H1 (cell line): ENCODE results near the gene CP. TPM values are rescaled to one million over a fixed set of nuclear protein-coding genes. Genes with fewer than 3 reads are reported as not detected.

Experiments
- ASH2L ChIP-seq: fragments of 200-600, 300-600 bp; sonication (generic); IDR thresholded peaks from one replicate; pipeline ENCODE4 v1.7.1; 2017; ENCODE audit warnings: low read length
- BACH1 ChIP-seq: IDR thresholded peaks from 2 replicates; pipeline ENCODE4 v1.6.1; 2012; ENCODE audit warnings: low read length, improper control_type of control experiment
- CREB1 ChIP-seq: IDR thresholded peaks from 2 replicates; pipeline ENCODE4 v1.6.1; 2012; ENCODE audit warnings: inconsistent platforms
- EGR1 ChIP-seq: IDR thresholded peaks from 2 replicates; pipeline ENCODE4 v1.6.1; 2011; ENCODE audit warnings: low read depth, low read length, borderline replicate concordance
- EZH2 ChIP-seq: fragments of 200-600 bp; sonication (generic); IDR thresholded peaks from 2 replicates; pipeline ENCODE4 v1.7.1; 2012; ENCODE audit warnings: low read depth, mild to moderate bottlenecking, moderate library complexity, low read length, inconsistent platforms; ENCODE audit not compliant: severe bottlenecking
- HDAC2 ChIP-seq, 2 experiments: fragments of 300-600 bp in 1 of 2; sonication (generic) in 1 of 2; IDR thresholded peaks; 2 replicates each; pipeline ENCODE4 v1.6.1; 2011 to 2012; ENCODE audit warnings: low read depth in 2 of 2, low read length in 2 of 2, mild to moderate bottlenecking in 2 of 2, moderate library complexity in 2 of 2, borderline replicate concordance in 1 of 2, inconsistent platforms in 1 of 2
- KDM4A ChIP-seq: IDR thresholded peaks from one replicate; pipeline ENCODE4 v1.7.1; 2012; ENCODE audit warnings: low read depth, mild to moderate bottlenecking, moderate library complexity, low read length, inconsistent platforms; ENCODE audit not compliant: severe bottlenecking
- NANOG ChIP-seq: IDR thresholded peaks from 2 replicates; pipeline ENCODE4 v1.6.1; 2011; ENCODE audit warnings: low read length, low read depth, mild to moderate bottlenecking, inconsistent platforms; ENCODE audit not compliant: insufficient read depth, poor library complexity, severe bottlenecking
- PHF8 ChIP-seq: fragments of 200-600 bp; sonication (generic); conservative IDR thresholded peaks from 2 replicates; pipeline ENCODE4 v1.7.1; 2012; ENCODE audit warnings: low read depth, mild to moderate bottlenecking, inconsistent platforms, low read length, moderate library complexity
- POLR2A ChIP-seq, 2 experiments: IDR thresholded peaks; 1 replicate in 1 of 2; 2 replicates in 1 of 2; pipeline ENCODE4 v1.6.1; 2011; ENCODE audit warnings: low read depth in 2 of 2, low read length in 2 of 2, mild to moderate bottlenecking in 2 of 2; ENCODE audit errors: control extremely low read depth in 1 of 2
- POLR2AphosphoS5 ChIP-seq: IDR thresholded peaks from 2 replicates; pipeline ENCODE4 v1.6.1; 2011; ENCODE audit warnings: low read depth, low read length
- RAD21 ChIP-seq, 2 experiments: IDR thresholded peaks in 1 of 2; conservative IDR thresholded peaks in 1 of 2; 2 replicates each; pipeline ENCODE4 v1.6.1; 2011; ENCODE audit warnings: low read depth in 2 of 2, low read length in 2 of 2, improper control_type of control experiment in 1 of 2, inconsistent platforms in 1 of 2, mild to moderate bottlenecking in 1 of 2, moderate library complexity in 1 of 2
- RBBP5 ChIP-seq: IDR thresholded peaks from 2 replicates; pipeline ENCODE4 v1.7.1; 2012; ENCODE audit warnings: low read depth, mild to moderate bottlenecking, inconsistent platforms, low read length, moderate library complexity, borderline replicate concordance
- SIN3A ChIP-seq, 2 experiments: IDR thresholded peaks in 1 of 2; conservative IDR thresholded peaks in 1 of 2; 2 replicates each; pipeline ENCODE4 v1.6.1; 2011 to 2012; ENCODE audit warnings: low read length in 2 of 2, improper control_type of control experiment in 1 of 2, low read depth in 1 of 2, mild to moderate bottlenecking in 1 of 2
- TAF1 ChIP-seq: IDR thresholded peaks from 2 replicates; pipeline ENCODE4 v1.6.1; 2011; ENCODE audit warnings: mild to moderate bottlenecking, low read depth, low read length
- TBP ChIP-seq: IDR thresholded peaks from 2 replicates; pipeline ENCODE4 v1.6.1; 2011; ENCODE audit warnings: low read depth, low read length, improper control_type of control experiment
- polyA plus RNA-seq, 7 experiments: library from polyadenylated mRNA; depleted of rRNA in 3 of 7; stranded (reverse) in 5 of 7; unstranded in 2 of 7; fragments of >200 nt in 5 of 7; fragments of 200-250 nt in 2 of 7; gene quantifications; 1 replicate in 5 of 7; 2 replicates in 1 of 7; 4 replicates in 1 of 7; pipeline versions ENCODE4 v1.2.1 to v1.2.3, GENCODE V29; 2011 to 2013; ENCODE audit warnings: missing spikeins in 2 of 7, mixed read lengths in 2 of 7
- total RNA-seq: library from RNA; stranded (reverse); fragmentation: NEBNext Ultra II Directional; extraction: Animal tissue kit (Norgen Biotek cat#: 25700); gene quantifications from 2 replicates; pipeline ENCODE4 v1.2.1, GENCODE V29; 2021
- TF ChIP-seq, protein P1 (sequence below): IDR thresholded peaks from 2 replicates; pipeline ENCODE4 v1.6.1; 2012; ENCODE audit warnings: inconsistent platforms
- TF ChIP-seq, protein P2 (sequence below): IDR thresholded peaks from 2 replicates; pipeline ENCODE4 v1.6.1; 2011; ENCODE audit warnings: low read length, improper control_type of control experiment
- TF ChIP-seq, protein P3 (sequence below): IDR thresholded peaks from 2 replicates; pipeline ENCODE4 v1.6.1; 2011; ENCODE audit warnings: low read depth, mild to moderate bottlenecking, low read length; ENCODE audit not compliant: insufficient read depth

The CP gene
- total and polyA plus RNA-seq, 2 of the 8 experiments (the other 6 are each of a cell fraction or from before 2014, with no cell fraction given) = 0.32 to 2.6 TPM

DNA sequence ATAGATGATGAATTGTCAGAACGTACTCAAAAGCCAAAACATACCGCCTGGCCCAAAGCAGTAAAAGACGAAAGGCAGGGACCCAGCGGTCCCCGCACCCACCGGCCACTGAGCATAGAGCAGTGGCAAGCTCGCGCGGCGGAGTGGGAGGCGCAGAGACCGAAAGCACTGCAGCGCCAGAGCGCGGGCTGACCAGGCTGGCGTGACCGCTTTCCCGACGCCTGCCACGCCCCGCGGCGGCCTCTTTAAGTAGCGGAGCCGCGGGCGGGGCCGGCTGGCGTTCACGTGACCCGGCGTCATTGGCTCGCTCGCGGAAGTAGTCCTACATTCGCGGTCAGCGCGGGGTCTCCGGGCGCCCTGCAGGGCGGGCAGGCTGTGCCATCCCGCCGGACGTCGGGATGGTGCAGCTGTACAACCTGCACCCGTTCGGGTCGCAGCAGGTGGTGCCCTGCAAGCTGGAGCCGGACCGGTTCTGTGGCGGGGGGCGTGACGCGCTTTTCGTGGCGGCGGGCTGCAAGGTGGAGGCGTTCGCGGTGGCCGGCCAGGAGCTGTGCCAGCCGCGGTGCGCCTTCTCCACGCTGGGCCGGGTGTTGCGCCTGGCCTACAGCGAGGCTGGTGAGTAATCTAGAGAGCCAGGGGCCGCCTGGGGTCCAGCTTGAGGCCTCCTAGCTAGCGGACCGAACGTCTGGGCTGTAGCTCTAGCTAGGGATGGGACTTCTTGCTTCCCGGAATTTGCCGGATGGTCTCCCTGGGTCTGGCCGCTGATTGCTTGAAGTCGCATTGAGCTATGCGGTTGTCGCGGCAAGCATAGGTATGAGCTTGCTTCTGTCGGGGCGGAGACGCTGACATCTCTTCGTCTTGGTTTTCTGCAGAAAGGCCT, 92.1 kb downstream of the CP start, which contains the start of gene HPS3 (continued):
- TF ChIP-seq HDAC2 (IDR thresholded peaks at IDR 0.05; ENCODE audit: borderline replicate concordance in 1 of 2, low read depth in 2 of 2, low read length in 2 of 2) = peak in 1 of 2 experiments; percentile 82; a peak in 2 of 4 replicates
- TF ChIP-seq SIN3A (conservative IDR thresholded peaks at IDR 0.05 in 1 of 2, IDR thresholded peaks at IDR 0.05 in 1 of 2; ENCODE audit: low read depth in 1 of 2, low read length in 2 of 2) = peak; percentile 27 to 43; a peak in 2 of 4 replicates
- peak; percentile 84 for TF ChIP-seq CREB1
- 0 out of 4 replicates have a peak, but pooled peaks of 1 of the 2 experiments have one; percentile 1 for TF ChIP-seq RAD21 (IDR thresholded peaks at IDR 0.05 in 1 of 2, conservative IDR thresholded peaks at IDR 0.05 in 1 of 2; ENCODE audit: low read depth in 2 of 2, low read length in 2 of 2)
- TF ChIP-seq TAF1 = peak; percentile 53; the same call in 1 of the 2 replicates
- TF ChIP-seq, protein P1, sequence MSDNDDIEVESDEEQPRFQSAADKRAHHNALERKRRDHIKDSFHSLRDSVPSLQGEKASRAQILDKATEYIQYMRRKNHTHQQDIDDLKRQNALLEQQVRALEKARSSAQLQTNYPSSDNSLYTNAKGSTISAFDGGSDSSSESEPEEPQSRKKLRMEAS = peak; percentile 84
- peak; percentile 54 for TF ChIP-seq BACH1
- TF ChIP-seq, protein P2, sequence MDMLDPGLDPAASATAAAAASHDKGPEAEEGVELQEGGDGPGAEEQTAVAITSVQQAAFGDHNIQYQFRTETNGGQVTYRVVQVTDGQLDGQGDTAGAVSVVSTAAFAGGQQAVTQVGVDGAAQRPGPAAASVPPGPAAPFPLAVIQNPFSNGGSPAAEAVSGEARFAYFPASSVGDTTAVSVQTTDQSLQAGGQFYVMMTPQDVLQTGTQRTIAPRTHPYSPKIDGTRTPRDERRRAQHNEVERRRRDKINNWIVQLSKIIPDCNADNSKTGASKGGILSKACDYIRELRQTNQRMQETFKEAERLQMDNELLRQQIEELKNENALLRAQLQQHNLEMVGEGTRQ = peak; percentile 88
- TF ChIP-seq NANOG = peak; percentile 30
- TF ChIP-seq KDM4A = peak; percentile 93
- TF ChIP-seq, protein P3, sequence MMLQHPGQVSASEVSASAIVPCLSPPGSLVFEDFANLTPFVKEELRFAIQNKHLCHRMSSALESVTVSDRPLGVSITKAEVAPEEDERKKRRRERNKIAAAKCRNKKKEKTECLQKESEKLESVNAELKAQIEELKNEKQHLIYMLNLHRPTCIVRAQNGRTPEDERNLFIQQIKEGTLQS = peak; percentile 63; the same call in 1 of the 2 replicates
- TF ChIP-seq TBP = peak; percentile 93
- peak; percentile 71; the same call in 1 of the 2 replicates for TF ChIP-seq POLR2AphosphoS5
- peak; percentile 84 for TF ChIP-seq PHF8
- TF ChIP-seq POLR2A (IDR thresholded peaks at IDR 0.05; ENCODE audit: control extremely low read depth in 1 of 2, low read depth in 2 of 2, low read length in 2 of 2) = peak; percentile 54 to 58
- no peak for TF ChIP-seq EGR1
- TF ChIP-seq RBBP5 = peak; percentile 87; the same call in 1 of the 2 replicates
- peak; percentile 99 for TF ChIP-seq ASH2L
- TF ChIP-seq EZH2 = no peak
